HG03135 (cell line): ENCODE data around the gene CHCHD3.

Experiments used
- ATAC-seq: cut with Tn5 transposase; IDR thresholded peaks from one replicate; pipeline ENCODE4 v1.9.1; 2021; ENCODE audit warnings: mild to moderate bottlenecking, moderate library complexity; ENCODE audit not compliant: unreplicated experiment

Gene CHCHD3

DNA sequence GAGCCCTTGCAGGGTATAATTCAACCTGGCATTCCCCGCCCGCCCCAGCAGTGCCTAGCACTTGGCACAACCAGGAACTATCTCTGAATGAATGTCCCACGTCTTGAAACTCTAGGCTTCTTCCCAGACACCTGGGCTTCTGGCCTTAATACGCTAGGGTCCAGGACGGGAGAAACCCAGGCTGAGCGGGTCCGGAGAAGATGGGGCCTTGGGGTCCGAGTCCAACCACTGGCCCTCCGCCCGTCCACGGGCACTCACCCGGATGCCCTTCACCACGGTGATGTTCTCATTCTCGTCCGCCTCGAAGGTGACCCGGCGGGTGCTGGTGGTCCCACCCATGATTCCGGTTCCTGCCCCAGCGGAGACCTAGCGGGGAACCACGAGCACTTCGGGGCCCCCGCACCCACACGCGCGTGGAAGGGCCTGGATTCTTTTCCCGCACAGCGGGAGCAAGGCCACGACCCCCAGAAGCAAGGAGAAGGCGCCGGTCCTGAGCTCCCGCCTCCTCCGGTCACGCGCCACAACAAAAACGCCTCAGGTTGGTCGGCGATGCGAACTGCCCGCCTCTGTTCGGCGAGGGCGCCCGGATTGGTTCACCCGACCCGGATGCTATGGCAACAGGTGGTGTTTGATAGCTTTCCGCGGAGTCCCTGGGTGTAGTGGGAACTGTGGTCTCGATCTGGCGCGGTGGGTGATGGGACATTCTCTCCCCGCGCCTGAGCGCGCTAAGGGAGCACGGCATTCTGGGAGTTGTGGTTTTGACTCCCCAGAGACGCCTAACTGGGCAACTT is at the start of gene CHCHD3:
Gene CHCHD3 (minus strand): TSS at position 492 of the 791 bp plus-strand sequence. CDS start 153 bp downstream, at position 339.
- ATAC-seq = peak; percentile 99

DNA sequence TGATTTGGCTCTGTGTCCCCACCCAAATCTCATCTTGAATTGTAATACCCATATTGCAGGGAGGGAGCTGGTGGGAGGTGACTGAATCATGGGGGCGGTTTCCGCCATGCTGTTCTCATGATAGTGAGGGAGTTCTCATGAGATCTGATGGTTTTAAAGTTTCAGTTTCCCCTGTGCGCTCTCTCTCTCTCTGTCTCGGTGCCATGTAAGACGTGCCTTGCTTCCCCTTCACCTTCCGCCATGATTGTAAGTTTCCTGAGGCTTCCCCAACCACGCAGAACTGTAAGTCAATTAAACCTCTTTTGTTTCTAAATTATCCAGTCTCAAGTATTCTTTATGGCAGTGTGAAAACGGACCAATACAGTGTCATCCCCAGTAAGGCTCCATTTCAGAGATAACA is 48.3 kb upstream of the CHCHD3 start:
- ATAC-seq = no peak

DNA sequence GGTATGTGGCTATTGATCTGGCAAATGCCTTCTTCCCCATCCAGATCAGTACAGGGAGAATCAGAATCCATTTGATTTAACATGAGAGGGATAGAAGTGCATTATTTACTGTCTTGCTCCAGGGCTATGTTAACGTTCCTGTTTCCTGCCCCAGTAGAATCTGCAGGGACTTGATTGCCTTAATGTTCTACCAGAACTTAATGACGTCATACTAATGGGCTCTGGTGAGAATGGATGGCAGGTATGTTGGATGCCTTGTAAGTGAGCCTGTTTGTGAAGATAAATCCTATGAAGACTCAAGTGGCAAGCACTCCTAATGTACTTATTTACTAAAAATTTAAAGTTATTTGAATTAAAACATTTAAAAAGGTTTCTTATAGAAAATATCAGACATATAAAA is 44.5 kb upstream of the CHCHD3 start:
- ATAC-seq = no peak

DNA sequence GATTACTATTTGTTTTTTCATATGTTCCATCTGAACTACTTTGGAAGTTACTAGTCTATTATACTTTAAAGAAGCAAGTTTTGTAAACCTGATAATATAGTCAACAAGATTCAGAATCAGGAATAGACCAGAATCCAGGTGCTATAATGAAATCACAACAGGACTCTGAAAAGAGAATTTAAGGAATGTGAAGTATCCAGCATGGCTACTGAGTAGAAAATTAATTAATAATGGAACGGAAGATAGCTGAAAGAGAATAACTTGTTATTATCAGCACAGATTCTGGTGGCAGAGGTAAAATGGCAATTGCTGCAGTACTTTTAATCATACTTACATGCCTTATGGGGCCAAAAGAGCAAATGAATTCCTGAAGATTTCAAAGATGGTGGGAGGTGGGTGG is 43.1 kb upstream of the CHCHD3 start:
- ATAC-seq = no peak

DNA sequence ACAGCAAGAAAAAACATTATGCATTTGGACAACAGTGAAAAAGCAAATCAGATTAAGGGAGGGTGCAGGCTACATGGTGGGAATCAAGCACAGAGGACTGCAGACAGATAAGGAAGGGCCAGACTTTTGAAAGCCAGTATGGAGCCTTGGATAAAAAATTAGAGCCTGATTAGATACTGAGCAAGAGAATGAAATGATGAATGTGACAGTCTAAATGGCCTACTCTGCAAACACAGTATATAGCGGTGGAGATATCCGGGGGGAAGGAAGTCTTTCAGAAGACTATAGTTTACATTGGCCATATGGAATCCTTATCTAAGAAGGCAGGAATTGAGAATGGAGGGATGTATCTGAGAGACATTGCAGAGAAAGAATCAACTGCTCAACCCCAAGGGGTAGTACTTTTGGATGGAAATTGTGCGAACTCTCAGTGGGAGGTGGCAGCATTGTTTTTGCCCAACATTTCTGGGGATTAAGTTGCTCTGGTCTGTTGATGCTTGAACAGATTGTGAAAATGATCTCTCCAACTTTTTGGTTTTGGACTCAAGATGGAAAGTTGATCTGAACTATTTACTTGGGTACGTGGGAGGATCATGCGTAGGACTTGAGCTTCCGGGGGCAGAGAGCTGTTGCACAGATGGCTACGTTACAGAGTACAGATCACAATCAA is 39.4 kb upstream of the CHCHD3 start:
- ATAC-seq = no peak

DNA sequence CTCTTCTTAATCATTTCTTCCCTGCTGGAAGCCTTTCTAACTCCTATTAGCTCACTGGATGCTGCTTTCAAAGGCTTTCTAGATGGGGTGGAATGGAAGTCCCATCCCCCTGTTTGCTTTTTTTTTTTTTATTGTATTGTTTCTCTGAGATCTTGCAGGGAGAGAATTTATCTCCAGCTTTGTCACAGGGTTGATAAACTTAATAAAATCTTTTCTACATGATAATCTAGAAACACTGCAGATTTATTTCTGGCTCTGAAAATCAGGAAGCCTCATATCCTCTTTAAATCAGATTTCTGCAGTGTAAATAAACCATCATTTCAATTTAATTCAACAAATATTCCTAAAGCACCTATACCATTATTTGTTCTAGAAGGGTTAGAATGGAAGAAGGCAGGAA is 37.2 kb upstream of the CHCHD3 start:
- no peak for ATAC-seq

DNA sequence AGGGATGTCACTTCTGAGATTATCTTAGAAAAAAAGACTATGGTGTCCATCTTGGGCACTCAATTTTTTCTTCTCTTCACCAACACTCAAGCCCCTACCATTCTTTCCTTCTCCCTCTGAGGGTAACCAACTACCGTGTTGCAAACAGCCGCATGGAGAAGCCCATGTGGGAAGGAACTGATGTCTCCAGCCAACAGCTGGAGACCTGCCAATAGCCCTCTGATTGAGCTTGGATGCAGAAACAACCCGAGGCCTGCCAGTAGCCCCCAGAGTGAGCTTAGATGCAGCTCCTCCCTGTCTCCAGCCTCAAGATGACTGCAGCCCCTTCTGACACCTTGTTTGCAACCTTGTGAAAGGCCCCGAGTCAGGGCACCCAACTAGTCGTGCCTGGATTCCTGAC is 36.4 kb upstream of the CHCHD3 start:
- ATAC-seq = no peak

DNA sequence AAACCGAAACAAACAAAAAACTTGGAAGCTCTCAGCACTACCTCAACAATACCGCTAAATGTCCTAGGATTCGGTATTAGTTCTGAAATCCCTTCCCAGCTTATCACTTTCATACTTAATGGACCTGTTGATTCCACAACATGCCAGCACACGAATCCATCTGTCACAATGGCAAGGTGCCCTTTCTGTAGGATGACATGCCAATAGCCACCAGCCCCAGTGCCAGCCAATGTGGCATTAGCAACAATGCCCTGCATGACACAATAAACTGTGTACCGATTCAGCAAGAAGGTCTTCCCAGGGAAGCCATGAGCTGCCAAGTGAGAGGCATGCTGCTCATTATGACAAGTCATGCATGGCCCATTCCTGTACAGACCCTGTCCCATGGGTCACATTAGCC is 35.6 kb upstream of the CHCHD3 start:
- ATAC-seq = no peak

DNA sequence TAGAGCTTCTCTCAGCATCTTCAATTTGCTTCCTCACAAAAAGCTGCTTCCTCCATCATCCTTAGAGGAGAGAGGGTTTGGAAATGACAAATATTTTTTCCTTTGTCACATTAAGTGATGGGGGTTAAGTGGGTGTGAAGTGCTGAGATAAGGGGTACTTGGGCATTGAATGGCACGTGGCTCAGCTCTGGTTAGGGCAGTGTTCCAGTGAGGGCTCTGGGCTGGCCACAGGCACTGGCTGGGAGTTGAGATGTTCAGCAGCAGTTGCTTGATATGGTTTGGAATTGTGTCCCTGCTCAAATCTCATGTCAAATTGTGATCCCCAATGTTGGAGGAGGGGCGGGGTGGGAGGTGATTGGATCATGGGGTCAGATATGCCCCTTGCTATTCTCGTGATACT is 33.7 kb upstream of the CHCHD3 start:
- ATAC-seq = no peak

DNA sequence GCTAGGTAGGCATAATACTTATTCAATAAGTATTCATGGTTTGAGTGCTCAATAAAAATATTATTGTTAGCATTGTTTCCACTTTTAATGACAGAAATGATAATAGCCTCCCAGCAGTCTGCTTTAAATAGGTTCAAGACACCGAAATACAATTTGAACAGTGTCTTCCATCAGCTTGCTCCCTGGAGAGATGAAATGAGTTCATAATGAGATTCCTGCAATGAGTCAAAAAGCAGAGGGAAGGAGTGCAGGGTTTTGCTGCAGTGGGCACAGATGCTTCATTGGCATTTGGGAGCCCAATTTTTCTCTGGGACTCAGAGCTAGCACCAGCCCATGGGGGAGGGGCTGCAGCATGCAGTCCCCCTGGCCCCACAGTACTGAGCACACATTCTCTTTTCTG is 32.6 kb upstream of the CHCHD3 start:
- no peak for ATAC-seq

DNA sequence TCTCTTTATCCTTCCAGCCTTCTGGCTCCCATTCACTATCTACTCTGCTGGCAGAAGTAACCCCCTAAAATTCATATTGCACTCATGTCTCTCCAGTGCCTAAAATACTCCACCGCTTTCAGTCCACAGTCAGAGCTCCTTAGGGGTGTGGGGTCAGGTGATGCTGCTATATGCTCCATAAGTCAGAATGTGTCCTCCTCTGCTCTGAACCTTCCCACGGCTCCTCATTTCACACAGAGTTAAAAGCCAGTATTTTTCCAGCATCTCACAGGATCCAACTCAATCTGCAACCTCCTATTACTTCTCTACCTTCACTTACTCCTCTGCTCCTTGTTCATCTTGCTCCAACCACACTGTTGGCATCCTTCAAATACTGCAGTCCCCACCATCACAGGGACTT is 31.1 kb upstream of the CHCHD3 start:
- no peak for ATAC-seq

DNA sequence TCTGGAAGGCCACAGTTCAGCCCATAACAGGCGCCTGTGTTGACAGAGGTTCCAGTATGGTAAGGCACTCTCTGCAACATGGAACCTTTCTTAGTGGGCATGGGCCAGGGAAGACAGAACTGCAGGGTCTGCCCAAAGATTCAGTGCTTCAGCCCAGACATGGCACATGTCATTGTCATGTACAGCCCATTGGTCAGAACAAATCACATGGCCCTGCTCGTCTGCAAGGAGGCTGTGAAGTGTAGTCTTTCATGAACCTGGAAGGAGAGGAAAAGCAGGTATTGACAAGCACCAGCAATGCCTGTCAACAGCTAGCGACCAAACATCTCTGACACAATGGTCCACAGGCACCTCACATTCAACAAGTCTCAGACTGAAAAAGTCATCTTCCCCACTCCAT is 30.4 kb upstream of the CHCHD3 start:
- no peak for ATAC-seq

DNA sequence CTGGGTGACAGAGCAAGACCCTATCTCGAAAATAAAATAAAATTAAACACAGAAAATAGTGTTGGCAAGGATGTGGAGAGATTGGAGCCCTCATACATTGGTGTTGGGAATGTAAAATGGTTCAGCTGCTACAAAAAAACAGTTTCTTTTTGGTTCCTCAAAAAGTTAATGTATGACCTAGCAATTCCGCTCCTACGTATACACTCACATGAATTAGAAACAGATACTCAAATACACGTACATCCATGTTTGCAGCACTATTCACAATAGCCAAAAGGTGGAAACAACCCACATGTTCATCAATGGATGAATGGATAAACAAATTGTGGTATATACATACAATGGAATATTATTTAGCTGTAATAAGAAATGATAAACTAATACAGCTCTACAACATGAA is 28.4 kb upstream of the CHCHD3 start:
- ATAC-seq = no peak

DNA sequence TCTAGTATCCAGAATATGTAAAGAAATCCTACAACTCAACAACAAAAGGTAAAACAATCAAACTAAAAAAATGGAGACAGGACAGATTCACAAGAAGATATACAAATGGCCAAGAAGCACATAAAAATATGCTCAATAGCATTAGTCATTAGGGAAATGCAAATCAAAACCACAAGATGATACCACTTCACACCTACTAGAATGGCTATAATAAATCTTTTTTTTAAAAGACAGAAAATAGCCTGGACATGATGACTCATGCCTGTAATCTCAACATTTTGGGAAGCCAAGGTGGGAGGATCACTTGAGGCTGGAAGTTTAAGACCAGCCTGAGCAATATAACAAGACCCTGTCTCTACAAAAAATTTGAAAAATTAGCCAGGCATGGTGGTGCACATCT is 27.9 kb upstream of the CHCHD3 start:
- ATAC-seq = no peak

DNA sequence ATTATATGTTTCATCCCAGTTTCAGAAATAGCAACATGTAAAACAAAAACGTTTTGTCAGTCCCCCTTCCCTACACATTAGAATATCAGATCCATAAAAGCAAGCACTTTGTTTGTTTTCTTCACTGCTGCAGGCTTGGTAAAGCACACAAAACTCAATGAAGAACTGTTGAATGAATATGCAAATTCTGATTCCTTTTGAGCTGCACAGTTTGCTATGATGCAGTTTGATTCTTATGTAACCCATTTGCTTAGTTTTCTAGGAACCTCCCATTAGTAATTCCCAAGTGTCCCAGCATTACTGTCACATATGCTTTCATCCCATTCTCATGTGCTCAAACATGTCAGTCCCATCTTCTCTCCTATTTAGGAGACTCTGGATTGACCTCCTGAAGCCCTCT is 26.1 kb upstream of the CHCHD3 start:
- ATAC-seq = no peak

DNA sequence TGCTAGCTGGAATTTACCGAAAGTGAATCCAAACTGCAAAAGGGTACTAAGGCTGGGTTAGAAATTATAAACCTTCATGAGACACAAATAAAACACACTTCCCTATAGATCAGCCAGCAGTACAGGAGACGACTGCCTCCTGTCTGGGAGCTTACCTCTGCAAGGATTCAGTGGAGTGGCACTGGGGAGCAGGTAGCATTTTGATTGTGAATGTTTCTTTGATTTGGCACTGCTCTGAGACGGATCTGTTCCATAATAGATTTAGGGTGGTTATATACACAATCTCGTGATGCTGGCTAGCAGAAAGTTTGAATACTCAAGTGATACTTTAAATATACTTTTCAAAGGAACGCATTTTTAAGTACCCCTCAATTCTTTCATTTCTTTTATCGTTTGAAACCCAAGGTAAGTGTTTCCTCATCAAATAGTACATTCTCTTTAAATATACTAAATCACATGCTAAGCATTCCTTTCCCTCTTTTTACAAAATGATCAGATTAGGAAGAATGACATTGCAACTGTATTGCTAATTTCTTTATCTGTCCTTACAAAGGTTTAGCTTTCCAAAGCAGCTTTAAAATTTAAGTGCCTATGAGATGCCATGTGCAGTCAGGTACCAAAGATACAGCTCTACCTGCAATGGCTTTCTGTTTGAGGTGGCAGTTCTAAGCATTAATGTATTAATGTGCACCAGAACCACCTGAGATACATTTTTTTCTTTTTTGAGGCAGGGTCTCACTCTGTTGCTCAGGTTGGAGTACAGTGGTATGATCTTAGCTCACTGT is 20.6 kb upstream of the CHCHD3 start:
- ATAC-seq = no peak

DNA sequence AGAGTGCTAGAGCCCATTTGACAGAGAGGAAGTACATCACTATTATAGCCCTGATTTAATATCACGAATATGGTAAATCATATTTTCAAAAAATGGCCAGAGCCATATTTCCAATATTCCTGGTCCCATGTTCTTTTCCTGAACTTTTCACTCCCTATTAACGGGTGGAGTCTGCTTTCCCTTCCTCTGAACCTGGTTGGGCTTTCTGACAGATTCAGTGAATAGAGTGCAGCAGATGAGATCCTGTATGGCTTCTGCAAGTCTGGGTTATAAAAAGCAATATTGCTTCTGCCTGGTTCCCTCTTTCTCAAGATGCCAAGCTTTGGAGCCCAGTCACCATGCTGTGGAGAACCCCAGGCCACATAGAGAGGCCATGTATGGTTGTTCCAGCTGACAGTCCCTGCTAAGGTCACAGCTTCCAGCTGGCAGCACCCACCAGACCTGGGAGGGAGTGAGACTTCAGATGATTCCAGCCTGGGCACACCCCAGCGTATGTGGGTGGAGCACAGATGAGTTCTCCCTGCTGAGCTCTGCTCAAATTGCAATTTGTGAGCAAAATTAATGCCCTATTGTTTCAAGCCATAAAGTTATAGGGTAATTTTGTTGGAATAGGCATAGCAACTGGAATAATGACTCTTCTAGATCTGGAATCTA is 17.9 kb upstream of the CHCHD3 start:
- no peak for ATAC-seq

DNA sequence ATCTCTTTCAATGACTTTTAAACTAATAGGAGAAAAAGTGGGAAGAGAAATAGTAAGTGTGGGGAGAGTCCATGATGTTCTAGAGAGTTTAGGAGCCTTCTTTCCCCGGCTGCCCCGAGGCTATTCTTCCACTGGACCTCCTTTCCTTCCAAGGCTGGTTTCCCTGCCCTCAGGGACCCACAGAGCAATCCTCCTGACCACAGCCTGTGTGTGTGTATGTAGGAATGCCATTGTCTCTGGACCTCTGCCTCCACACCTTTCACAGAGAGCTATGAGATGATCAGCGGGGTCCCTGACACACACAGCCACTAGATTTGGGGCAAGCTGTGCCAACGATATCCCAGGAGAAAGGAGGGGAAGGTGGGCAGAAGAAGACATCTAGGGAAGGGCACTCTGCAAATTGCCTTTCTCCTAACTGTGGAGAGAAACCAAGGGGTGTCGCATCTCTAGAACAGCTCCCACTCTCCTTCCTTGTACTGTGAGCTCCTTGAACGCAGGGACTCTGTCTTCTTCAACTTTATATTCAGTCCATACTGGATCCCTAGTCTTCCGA is 13.3 kb upstream of the CHCHD3 start:
- ATAC-seq = no peak

DNA sequence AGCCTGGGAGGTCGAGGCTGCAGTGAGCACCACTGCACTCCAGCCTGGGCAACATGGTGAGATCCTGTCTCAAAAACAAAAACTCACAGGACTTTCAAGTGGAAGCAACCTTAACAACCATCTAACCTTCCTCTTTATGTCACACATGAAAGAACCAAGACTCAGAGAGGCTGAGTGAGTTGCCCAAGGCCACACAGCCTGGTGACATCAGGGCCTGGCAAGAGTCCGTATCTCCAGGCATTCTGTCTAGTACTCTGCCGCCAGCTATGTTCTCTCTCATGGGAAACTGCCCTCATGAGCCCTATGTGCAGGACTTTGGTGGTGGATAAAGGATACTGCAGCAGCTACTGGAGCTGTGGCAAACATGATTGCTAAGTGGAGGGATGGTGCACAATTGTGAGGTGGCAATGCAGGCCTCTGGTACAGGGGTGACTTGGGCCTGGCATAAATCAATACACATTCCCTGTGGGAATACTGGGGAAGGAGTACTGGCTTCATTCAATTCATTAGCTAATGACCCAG is 10.1 kb upstream of the CHCHD3 start:
- no peak for ATAC-seq

DNA sequence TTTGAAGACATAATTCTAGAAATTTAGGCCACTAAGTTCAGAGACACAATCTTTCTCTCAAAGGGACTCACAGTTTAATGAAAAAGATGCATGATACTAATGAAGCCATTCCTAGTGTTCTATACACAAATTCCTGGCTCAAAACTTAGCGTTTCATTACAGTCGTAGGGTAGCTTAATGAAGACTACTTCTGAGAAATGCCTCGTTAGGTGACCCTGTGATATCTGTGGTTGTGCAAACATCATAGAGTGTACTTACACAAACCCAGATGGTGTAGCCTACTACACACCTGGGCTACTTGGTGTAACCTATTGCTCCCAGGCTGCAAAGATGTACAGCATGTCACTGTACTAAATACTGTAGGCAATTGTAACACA is 488 bp upstream of the CHCHD3 start:
- no peak for ATAC-seq

DNA sequence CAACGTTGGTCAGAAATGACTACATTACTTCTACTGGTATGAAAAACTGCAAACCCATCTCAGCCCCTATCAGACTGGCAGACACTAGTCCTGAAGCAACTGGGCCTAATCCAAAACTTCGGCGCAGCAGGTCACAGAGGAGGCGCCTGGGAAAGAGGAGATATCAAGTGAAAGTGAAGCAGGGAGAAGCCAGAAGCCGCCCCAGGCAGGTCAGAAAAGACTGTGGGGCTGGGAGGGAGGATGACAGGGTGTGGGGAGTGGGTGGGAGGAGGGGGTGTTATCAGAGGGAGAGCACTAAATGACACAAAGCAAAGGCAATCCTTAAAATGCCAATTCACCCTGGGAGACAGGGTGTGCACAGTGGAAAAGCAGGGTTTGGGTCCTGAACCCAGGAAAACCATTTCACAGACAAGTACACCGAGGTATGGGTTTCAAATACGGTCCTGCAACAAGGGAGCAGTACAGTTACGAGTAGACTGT is 731 bp downstream of the CHCHD3 start:
- ATAC-seq = no peak
